PC-3 (cell line): Measurements from ENCODE around the gene GOLGA1. TPM values are rescaled to one million over a fixed set of nuclear protein-coding genes. Genes with fewer than 3 reads are reported as not detected.

Source experiments
- ATAC-seq: fragments of 200-7000 bp; cut with Tn5 transposase; 2 replicates; pipeline ENCODE4 v1.9.1; 2020; ENCODE audit warnings: mild to moderate bottlenecking, moderate library complexity
- BruUV-seq: library from RNA; stranded (reverse); fragments of 400-500 nt; replicated peaks from 2 replicates; lab custom pipeline; 2021; lab: Mats Ljungman, UMichigan
- CTCF ChIA-PET: fragments of 300-600 bp; sonication (Branson Sonifier 250); formaldehyde crosslinking; loops from one replicate; lab custom pipeline; 2022; ENCODE audit warnings: antibody characterized with exemption; lab: Charles Lee
- POLR2A ChIA-PET: fragments of 300-600 bp; sonication (Branson Sonifier 250); formaldehyde crosslinking; loops from one replicate; lab custom pipeline; 2022; ENCODE audit warnings: antibody characterized with exemption; ENCODE audit not compliant: unreplicated experiment; lab: Charles Lee
- DNase-seq: peaks from one replicate; pipeline ENCODE4 v3.0.0-alpha.2; 2015
- H2AFZ ChIP-seq: fragments of 300-600 bp; sonication (generic); 2 replicates; pipeline ENCODE4 v1.6.0; 2016; ENCODE audit warnings: antibody characterized with exemption, low read length
- H3F3A ChIP-seq: fragments of 300-600 bp; sonication (generic); one replicate; pipeline ENCODE4 v1.6.0; 2017; ENCODE audit warnings: antibody characterized with exemption, low read length, control low read depth, mild to moderate bottlenecking; ENCODE audit not compliant: unreplicated experiment
- H3K27ac ChIP-seq: fragments of 300-600 bp; sonication (generic); 2 replicates; pipeline ENCODE4 v1.5.1; 2016; ENCODE audit warnings: mild to moderate bottlenecking, low read length
- H3K27me3 ChIP-seq: fragments of 300-600 bp; sonication (generic); 2 replicates; pipeline ENCODE4 v1.6.1; 2016; ENCODE audit warnings: low read length, mixed read lengths
- H3K36me3 ChIP-seq: fragments of 300-600 bp; sonication (generic); 2 replicates; pipeline ENCODE4 v1.6.1; 2016; ENCODE audit warnings: low read depth, mixed run types, low read length, mixed read lengths
- H3K4me1 ChIP-seq: fragments of 300-600 bp; sonication (generic); 2 replicates; pipeline ENCODE4 v1.5.1; 2016; ENCODE audit warnings: low read length; ENCODE audit not compliant: insufficient read depth
- H3K4me2 ChIP-seq: fragments of 300-600 bp; sonication (generic); 2 replicates; pipeline ENCODE4 v1.6.0; 2016; ENCODE audit warnings: low read length
- H3K4me3 ChIP-seq: fragments of 300-600 bp; sonication (generic); 2 replicates; pipeline ENCODE4 v1.5.1; 2016; ENCODE audit warnings: mild to moderate bottlenecking, low read length, mixed read lengths
- H3K79me2 ChIP-seq: fragments of 300-600 bp; sonication (generic); 2 replicates; pipeline ENCODE4 v1.6.1; 2017; ENCODE audit warnings: low read length, mixed read lengths
- H3K9ac ChIP-seq: fragments of 300-600 bp; sonication (generic); 2 replicates; pipeline ENCODE4 v1.6.0; 2016; ENCODE audit warnings: mild to moderate bottlenecking, low read length
- H3K9me2 ChIP-seq: fragments of 300-600 bp; sonication (generic); replicated peaks from 2 replicates; pipeline ENCODE4 v1.6.1; 2016; ENCODE audit warnings: mixed run types, low read length, mixed read lengths
- H3K9me3 ChIP-seq: fragments of 300-600 bp; sonication (generic); 2 replicates; pipeline ENCODE4 v1.6.1; 2016; ENCODE audit warnings: low read length, mixed read lengths
- H4K20me1 ChIP-seq: fragments of 300-600 bp; sonication (generic); 2 replicates; pipeline ENCODE4 v1.6.1; 2016; ENCODE audit warnings: low read length, mixed read lengths
- CTCF ChIP-seq: fragments of 300-600 bp; sonication (generic); conservative IDR thresholded peaks from 2 replicates; pipeline ENCODE4 v1.5.1; 2017; ENCODE audit warnings: antibody characterized with exemption, low read depth, mild to moderate bottlenecking, low read length
- EZH2 ChIP-seq: fragments of 300-600 bp; sonication (generic); IDR thresholded peaks from one replicate; pipeline ENCODE4 v1.6.1; 2017; ENCODE audit warnings: antibody characterized with exemption, mild to moderate bottlenecking, low read length; ENCODE audit not compliant: unreplicated experiment
- EZH2phosphoT487 ChIP-seq: fragments of 300-600 bp; sonication (generic); IDR thresholded peaks from 2 replicates; pipeline ENCODE4 v1.6.1; 2018; ENCODE audit warnings: mild to moderate bottlenecking, antibody characterized with exemption, low read length, borderline replicate concordance
- intact Hi-C: fragments of 100-400 bp; cut with micrococcal nuclease; formaldehyde crosslinking; loops from 2 replicates; pipeline ENCODE4 v1.9.0; 2023
- total RNA-seq: library from RNA; depleted of rRNA; stranded (reverse); fragments of >200 nt; gene quantifications from 2 replicates; pipeline ENCODE4 v1.2.3, GENCODE V29; 2014

Gene GOLGA1
- total RNA-seq, 1 experiment from 2014 or later: 8.6 TPM

GRCh38 chr9:124858330-124859046 is 82.4 kb downstream of the GOLGA1 start:
- H3K9me3 ChIP-seq: no peaks in the 10 kb centered on the region
- POLR2A ChIA-PET: no interaction called here
- TF ChIP-seq EZH2 (no peak), CTCF (0 out of 2 replicates have a peak, but pooled peaks have one; percentile 15), EZH2phosphoT487 (no peak)
- DNase-seq: no peak
- no peaks in the 10 kb centered on the region for H3K9me2 ChIP-seq
- peak overlapping the region; percentile 90; the same call in 1 of the 2 replicates for H3K4me2 ChIP-seq
- peaks cover 22% of the 10 kb centered on the region for H3K4me1 ChIP-seq
- H3K4me3 ChIP-seq: no peak overlapping the region
- no peak overlapping the region for H3K9ac ChIP-seq
- peaks cover 13% of the 10 kb centered on the region for H3F3A ChIP-seq
- H3K27ac ChIP-seq: no peak overlapping the region
- H3K27me3 ChIP-seq: no peaks in the 10 kb centered on the region
- intact Hi-C loops: no loop called here
- H4K20me1 ChIP-seq: peaks cover 40% of the 10 kb centered on the region
- ATAC-seq: no peak
- no peak overlapping the region for H2AFZ ChIP-seq
- CTCF ChIA-PET: no interaction called here
- peaks cover 42% of the 10 kb centered on the region for H3K36me3 ChIP-seq
- no TSS peak for BruUV-seq
- peaks cover 40% of the 10 kb centered on the region for H3K79me2 ChIP-seq

GRCh38 chr9:124857533-124858162 is 83.2 kb downstream of the GOLGA1 start:
- intact Hi-C loops: no loop called here
- Histone ChIP-seq H3K4me2 (no peak overlapping the region), H3K4me3 (no peak overlapping the region), H3K4me1 (peaks cover 20% of the 10 kb centered on the region), H3F3A (peaks cover 13% of the 10 kb centered on the region), H4K20me1 (peaks cover 40% of the 10 kb centered on the region), H3K9me2 (no peaks in the 10 kb centered on the region), H3K79me2 (peaks cover 38% of the 10 kb centered on the region), H3K9me3 (no peaks in the 10 kb centered on the region), H3K27me3 (no peaks in the 10 kb centered on the region), H3K27ac (no peak overlapping the region), H3K9ac (no peak overlapping the region), H3K36me3 (peaks cover 42% of the 10 kb centered on the region), H2AFZ (no peak overlapping the region)
- ChIA-PET CTCF (no interaction called here), POLR2A (no interaction called here)
- TF ChIP-seq CTCF (no peak), EZH2phosphoT487 (no peak), EZH2 (no peak)
- DNase-seq: no peak
- ATAC-seq: no peak
- BruUV-seq: no TSS peak
